B cell (primary cell): ENCODE data around the gene CDAN1. TPM values are rescaled to one million over a fixed set of nuclear protein-coding genes. Genes with fewer than 3 reads are reported as not detected.

Experiments
- ATAC-seq: fragments of 200-7000 bp; cut with Tn5 transposase; one replicate; pipeline ENCODE4 v1.10.0; 2021; ENCODE audit warnings: low read depth, mild to moderate bottlenecking, moderate number of reproducible peaks, moderate library complexity
- CTCF ChIA-PET: fragments of 350-600 bp; sonication (Branson Sonifier 250); formaldehyde crosslinking; loops from one replicate; lab custom pipeline; 2021; ENCODE audit warnings: antibody characterized with exemption, inconsistent platforms; lab: Charles Lee
- POLR2A ChIA-PET: fragments of 350-600 bp; sonication (Branson Sonifier 250); formaldehyde crosslinking; loops from one replicate; lab custom pipeline; 2021; ENCODE audit warnings: antibody characterized with exemption; lab: Charles Lee
- DNase-seq: peaks from one replicate; pipeline ENCODE4 v3.0.0; 2013
- H2AFZ ChIP-seq: 2 replicates; pipeline ENCODE4 v1.6.1; 2012; ENCODE audit warnings: mild to moderate bottlenecking, low read depth, low read length; ENCODE audit not compliant: insufficient read depth, poor library complexity, severe bottlenecking
- H3K27ac ChIP-seq, 2 donors: 1 replicate in 1 of 2; 2 replicates in 1 of 2; pipeline ENCODE4 v1.5.1; 2012 to 2013; ENCODE audit warnings: low read length in 2 of 2, mild to moderate bottlenecking in 2 of 2, moderate library complexity in 1 of 2
- H3K27me3 ChIP-seq, 4 experiments: fragments of 200-600 bp in 1 of 4; sonication (generic) in 1 of 4; replicated peaks in 1 of 4; 1 replicate in 2 of 4; 2 replicates in 2 of 4; pipeline versions ENCODE4 v1.6.1 to v1.7.0; 2013 to 2016; ENCODE audit warnings: low read length in 3 of 4, mild to moderate bottlenecking in 2 of 4, mixed read lengths in 1 of 4, moderate library complexity in 1 of 4; ENCODE audit not compliant: insufficient read depth in 4 of 4, control insufficient read depth in 3 of 4; ENCODE audit errors: control extremely low read depth in 1 of 4
- H3K36me3 ChIP-seq, 2 experiments: replicated peaks in 1 of 2; 1 replicate in 1 of 2; 2 replicates in 1 of 2; pipeline versions ENCODE4 v1.6.1 to v1.7.1; 2013; ENCODE audit warnings: low read length in 1 of 2; ENCODE audit not compliant: insufficient read depth in 2 of 2, control insufficient read depth in 1 of 2; ENCODE audit errors: control extremely low read depth in 1 of 2, extremely low read depth in 1 of 2
- H3K4me1 ChIP-seq, 2 donors: fragments of 200-600 bp in 1 of 2; sonication (generic) in 1 of 2; 1 replicate in 1 of 2; 2 replicates in 1 of 2; pipeline versions ENCODE4 v1.5.1 to v1.6.1; 2013 to 2017; ENCODE audit warnings: low read length in 2 of 2; ENCODE audit not compliant: control insufficient read depth in 2 of 2, insufficient read depth in 2 of 2
- H3K4me2 ChIP-seq: replicated peaks from 2 replicates; pipeline ENCODE3; 2012; ENCODE audit warnings: mild to moderate bottlenecking, low read depth, low read length; ENCODE audit not compliant: poor library complexity, severe bottlenecking
- H3K4me3 ChIP-seq, 5 experiments: fragments of 200-600 bp in 1 of 5; sonication (generic) in 1 of 5; 1 replicate in 3 of 5; 2 replicates in 2 of 5; pipeline versions ENCODE4 v1.5.1 to v1.7.0; 2011 to 2016; ENCODE audit warnings: low read length in 4 of 5, mild to moderate bottlenecking in 4 of 5, low read depth in 2 of 5, control low read depth in 1 of 5, moderate library complexity in 1 of 5; ENCODE audit not compliant: insufficient read depth in 1 of 5; ENCODE audit errors: control extremely low read depth in 1 of 5, extremely low read depth in 1 of 5
- H3K79me2 ChIP-seq: fragments of 200-600 bp; sonication (generic); one replicate; pipeline ENCODE4 v1.6.0; 2016; ENCODE audit warnings: low read length; ENCODE audit not compliant: control insufficient read depth, insufficient read depth
- H3K9ac ChIP-seq: fragments of 200-600 bp; sonication (generic); 2 replicates; pipeline ENCODE4 v1.6.1; 2017; ENCODE audit warnings: mild to moderate bottlenecking, low read length, moderate library complexity
- H3K9me3 ChIP-seq, 3 donors: one replicate each; pipeline versions ENCODE4 v1.6.1 to v1.7.1; 2013; ENCODE audit warnings: low read length in 2 of 3; ENCODE audit not compliant: control insufficient read depth in 2 of 3, insufficient read depth in 1 of 3; ENCODE audit errors: control extremely low read depth in 1 of 3
- H4K20me1 ChIP-seq: 2 replicates; pipeline ENCODE4 v1.6.0; 2012; ENCODE audit warnings: mild to moderate bottlenecking, low read length; ENCODE audit not compliant: insufficient read depth, control insufficient read depth, poor library complexity, severe bottlenecking
- H3K27ac Mint-ChIP-seq: one replicate; pipeline ENCODE4 v1.8.0; 2021; ENCODE audit warnings: mixed read lengths
- H3K27me3 Mint-ChIP-seq: one replicate; pipeline ENCODE4 v1.8.0; 2021; ENCODE audit warnings: mixed read lengths
- H3K4me1 Mint-ChIP-seq: one replicate; pipeline ENCODE4 v1.8.0; 2021; ENCODE audit warnings: mixed read lengths
- H3K4me3 Mint-ChIP-seq: one replicate; pipeline ENCODE4 v1.8.0; 2021; ENCODE audit warnings: mixed read lengths
- H3K9me3 Mint-ChIP-seq: one replicate; pipeline ENCODE4 v1.8.0; 2022; ENCODE audit warnings: mixed read lengths; ENCODE audit not compliant: insufficient read depth
- CTCF ChIP-seq: fragments of 200-600 bp; IDR thresholded peaks from one replicate; pipeline ENCODE4 v1.8.0; 2022; ENCODE audit warnings: antibody characterized with exemption, mild to moderate bottlenecking
- EZH2 ChIP-seq: IDR thresholded peaks from 2 replicates; pipeline ENCODE4 v1.6.1; 2012; ENCODE audit warnings: borderline replicate concordance, low read depth, mild to moderate bottlenecking, moderate library complexity, low read length; ENCODE audit not compliant: insufficient read depth, poor library complexity, severe bottlenecking
- WGBS: methylation state at CpG from one replicate; pipeline ENCODE4 v1.1.5; 2013; ENCODE audit warnings: missing lambda C conversion rate; ENCODE audit not compliant: insufficient coverage; 5-methylcytosine and 5-hydroxymethylcytosine counted together
- intact Hi-C: fragments of 100-400 bp; cut with micrococcal nuclease; formaldehyde crosslinking; loops from one replicate; pipeline ENCODE4 v1.10.0; 2022
- polyA plus RNA-seq: library from polyadenylated mRNA; depleted of rRNA; stranded (reverse); fragments of >200 nt; gene quantifications from 2 replicates; pipeline ENCODE4 v1.2.3, GENCODE V29; 2012
- total RNA-seq, 2 donors: library from RNA; stranded (reverse); fragments of 120-200 nt in 1 of 2; gene quantifications; 1 replicate in 1 of 2; 2 replicates in 1 of 2; pipeline versions ENCODE4 v1.2.3 to v1.2.4, GENCODE V29; 2013 to 2022

Gene CDAN1
- total and polyA plus RNA-seq, 2 donors (not counting 1 experiment from before 2014, with no cell fraction given) = 11.7 to 31.8 TPM

- intact Hi-C loops = no loop called here
- no peak overlapping the region for H3K27ac ChIP-seq
- DNase-seq (no peak), ATAC-seq (no peak)
- TF ChIP-seq EZH2 = no peak
- TF ChIP-seq CTCF = no peak
- ChIA-PET CTCF (no interaction called here), POLR2A (no interaction called here)
- no peaks in the 10 kb centered on the region for H3K9me3 ChIP-seq
- peaks cover 3 to 6% of the 10 kb centered on the region in 2 experiments for H3K36me3 ChIP-seq
- Mint-ChIP-seq H3K27me3 (no peaks in the 10 kb centered on the region), H3K4me1 (peaks cover 5% of the 10 kb centered on the region), H3K4me3 (no peak overlapping the region), H3K9me3 (no peaks in the 10 kb centered on the region), H3K27ac (no peak overlapping the region)
- H3K4me3 ChIP-seq = no peak overlapping the region
- H4K20me1 ChIP-seq = no peaks in the 10 kb centered on the region
- peaks cover 5 to 7% of the 10 kb centered on the region in 2 donors for H3K4me1 ChIP-seq
- no CpG with 5 or more reads among the region's 4 CpGs for WGBS
- H3K4me2 ChIP-seq = no peak overlapping the region
- H3K9ac ChIP-seq = no peak overlapping the region
- H2AFZ ChIP-seq = no peak overlapping the region
- H3K27me3 ChIP-seq = no peaks in the 10 kb centered on the region
- H3K79me2 ChIP-seq = peaks cover 7% of the 10 kb centered on the region
Observed at GRCh38 chr15:42742149-42742548, 5.2 kb upstream of the CDAN1 start.

DNA sequence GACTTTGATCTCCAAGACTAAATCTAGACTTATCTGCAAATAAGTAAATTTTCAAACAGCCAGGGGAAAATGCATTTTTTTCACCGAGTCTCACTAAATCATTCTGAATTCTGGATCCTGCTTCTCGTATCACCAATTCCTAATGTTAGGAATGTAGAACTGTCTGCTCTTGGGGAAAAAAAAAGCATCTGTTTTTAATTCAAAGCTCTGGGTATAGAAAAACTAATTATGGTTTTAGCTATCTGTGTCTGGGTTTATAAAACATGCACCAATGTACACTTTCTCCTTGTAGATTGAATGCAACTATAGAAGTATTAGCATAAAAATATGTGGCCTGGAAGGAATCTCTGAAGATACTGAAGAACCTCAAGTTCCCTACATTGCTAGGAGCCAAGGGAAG, 4.8 kb upstream of the CDAN1 start:
- POLR2A ChIA-PET = no interaction called here
- Mint-ChIP-seq H3K27me3 (no peaks in the 10 kb centered on the region), H3K27ac (no peak overlapping the region), H3K9me3 (no peaks in the 10 kb centered on the region), H3K4me3 (no peak overlapping the region), H3K4me1 (peaks cover 6% of the 10 kb centered on the region)
- no peak for ATAC-seq
- DNase-seq = no peak
- TF ChIP-seq CTCF = no peak
- no peak for TF ChIP-seq EZH2
- WGBS = no CpG with 5 or more reads among the region's 2 CpGs
- intact Hi-C loops = no loop called here
- Histone ChIP-seq H2AFZ (no peak overlapping the region), H3K9ac (no peak overlapping the region), H3K27ac (no peak overlapping the region), H3K4me2 (no peak overlapping the region), H3K27me3 (no peaks in the 10 kb centered on the region), H3K36me3 (peaks cover 3 to 6% of the 10 kb centered on the region in 2 experiments), H3K4me1 (peaks cover 5 to 8% of the 10 kb centered on the region in 2 donors), H3K4me3 (no peak overlapping the region), H3K9me3 (no peaks in the 10 kb centered on the region), H3K79me2 (peaks cover 7% of the 10 kb centered on the region), H4K20me1 (no peaks in the 10 kb centered on the region)
- CTCF ChIA-PET = no interaction called here
